Activated CD4-positive, alpha-beta memory T cell treated with anti-CD3 and anti-CD28 coated beads, Interleukin-2, amount 10 ng/mL, durations not matched to agents 7 days and 5 days (primary cell): ENCODE results near the gene DDX39B. TPM values are rescaled to one million over a fixed set of nuclear protein-coding genes. Genes with fewer than 3 reads are reported as not detected.

Experiments used
- CTCF ChIA-PET: fragments of 350-600 bp; sonication (Branson Sonifier 250); formaldehyde crosslinking; loops from one replicate; lab custom pipeline; 2021; ENCODE audit warnings: antibody characterized with exemption, inconsistent platforms; lab: Charles Lee
- POLR2A ChIA-PET: fragments of 350-600 bp; sonication (Branson Sonifier 250); formaldehyde crosslinking; loops from one replicate; lab custom pipeline; 2021; ENCODE audit warnings: antibody characterized with exemption; lab: Charles Lee
- DNase-seq: peaks from one replicate; pipeline ENCODE4 v3.0.0-alpha.2; 2020
- H3K27ac Mint-ChIP-seq: one replicate; pipeline ENCODE4 v1.8.0; 2021; ENCODE audit warnings: mild to moderate bottlenecking, mixed read lengths
- H3K27me3 Mint-ChIP-seq: one replicate; pipeline ENCODE4 v1.8.0; 2021; ENCODE audit warnings: mixed read lengths
- H3K36me3 Mint-ChIP-seq: one replicate; pipeline ENCODE4 v1.8.0; 2021; ENCODE audit warnings: low read depth, mixed read lengths
- H3K4me1 Mint-ChIP-seq: one replicate; pipeline ENCODE4 v1.8.0; 2021; ENCODE audit warnings: mixed read lengths
- H3K4me3 Mint-ChIP-seq: one replicate; pipeline ENCODE4 v1.8.0; 2021; ENCODE audit warnings: mild to moderate bottlenecking, mixed read lengths
- H3K9me3 Mint-ChIP-seq: one replicate; pipeline ENCODE4 v1.8.0; 2021; ENCODE audit warnings: mixed read lengths
- total RNA-seq, 2 experiments: library from RNA; stranded (reverse); gene quantifications; one replicate each; pipeline ENCODE4 v1.2.3, GENCODE V29; 2021

Gene DDX39B
- total RNA-seq, 2 experiments from 2014 or later = 427 to 434 TPM

GRCh38 chr6:31574106-31575061, 32.6 kb upstream of the DDX39B start:
- Mint-ChIP-seq H3K4me1 (peaks cover 80% of the 10 kb centered on the region), H3K4me3 (peak overlapping the region; percentile 94), H3K27me3 (peaks cover 10% of the 10 kb centered on the region), H3K9me3 (no peaks in the 10 kb centered on the region), H3K36me3 (peaks cover 46% of the 10 kb centered on the region), H3K27ac (peak overlapping the region; percentile 96)
- no peak for DNase-seq
- CTCF ChIA-PET = interaction anchor here (0.7 to 18.7 kb wide), 9 partner anchors 10 to 288 kb away, joined by 3 to 640 read pairs (median 7); partner anchors contain the start of genes ATP6V1G2, DDX39B, LST1 and LTB
- POLR2A ChIA-PET = interaction anchor here (0.5 to 36.9 kb wide), 18 partner anchors 2 to 1398 kb away, joined by 3 to 1578 read pairs (median 9); partner anchors contain the start of genes ATP6V1G2, BAG6, CLIC1 and CSNK2B

- no peak for DNase-seq
- Mint-ChIP-seq H3K27me3 (peaks cover 14% of the 10 kb centered on the region), H3K4me3 (peak overlapping the region; percentile 94), H3K9me3 (no peaks in the 10 kb centered on the region), H3K36me3 (peaks cover 37% of the 10 kb centered on the region), H3K27ac (peak overlapping the region; percentile 96), H3K4me1 (peaks cover 80% of the 10 kb centered on the region)
- ChIA-PET POLR2A (interaction anchor here (0.7 to 36.9 kb wide), 11 partner anchors 1 to 1398 kb away, joined by 3 to 1578 read pairs (median 51); partner anchors contain the start of genes ATP6V1G2, CLIC1, DDX39B and LST1), CTCF (interaction anchor here (1.2 to 18.7 kb wide), 6 partner anchors 11 to 289 kb away, joined by 3 to 640 read pairs (median 49); partner anchors contain the start of genes ATP6V1G2, DDX39B, LST1 and LTB)
Observed at GRCh38 chr6:31573239-31574105, 31.7 kb upstream of the DDX39B start.

- H3K4me1 Mint-ChIP-seq = peaks cover 87% of the 10 kb centered on the region
- peak within 1 kb of the TSS; percentile 96 for H3K27ac Mint-ChIP-seq
- no peaks in the 10 kb centered on the region for H3K9me3 Mint-ChIP-seq
- H3K36me3 Mint-ChIP-seq = peaks cover 32% of the 10 kb centered on the region
- POLR2A ChIA-PET = interaction anchor here (1.1 to 36.9 kb wide), 8 partner anchors 0 to 165 kb away, joined by 3 to 1578 read pairs (median 108); partner anchors contain the start of genes ATP6V1G2, CLIC1, DDX39B and LST1
- peak within 1 kb of the TSS; percentile 94 for H3K4me3 Mint-ChIP-seq
- CTCF ChIA-PET = interaction anchor here (5.1 to 18.7 kb wide), 5 partner anchors 10 to 26 kb away, joined by 53 to 640 read pairs (median 70); partner anchors contain the start of genes ATP6V1G2, DDX39B, LST1 and LTB
- DNase-seq = peak; percentile 79
- H3K27me3 Mint-ChIP-seq = peaks cover 22% of the 10 kb centered on the region
Observed at GRCh38 chr6:31572041-31572911, 30.5 kb upstream of the DDX39B start, which contains the start of gene LTA. TSS of gene LTA (plus strand) at chr6:31572289. CDS start at chr6:31572743, 454 bp downstream.

DNA sequence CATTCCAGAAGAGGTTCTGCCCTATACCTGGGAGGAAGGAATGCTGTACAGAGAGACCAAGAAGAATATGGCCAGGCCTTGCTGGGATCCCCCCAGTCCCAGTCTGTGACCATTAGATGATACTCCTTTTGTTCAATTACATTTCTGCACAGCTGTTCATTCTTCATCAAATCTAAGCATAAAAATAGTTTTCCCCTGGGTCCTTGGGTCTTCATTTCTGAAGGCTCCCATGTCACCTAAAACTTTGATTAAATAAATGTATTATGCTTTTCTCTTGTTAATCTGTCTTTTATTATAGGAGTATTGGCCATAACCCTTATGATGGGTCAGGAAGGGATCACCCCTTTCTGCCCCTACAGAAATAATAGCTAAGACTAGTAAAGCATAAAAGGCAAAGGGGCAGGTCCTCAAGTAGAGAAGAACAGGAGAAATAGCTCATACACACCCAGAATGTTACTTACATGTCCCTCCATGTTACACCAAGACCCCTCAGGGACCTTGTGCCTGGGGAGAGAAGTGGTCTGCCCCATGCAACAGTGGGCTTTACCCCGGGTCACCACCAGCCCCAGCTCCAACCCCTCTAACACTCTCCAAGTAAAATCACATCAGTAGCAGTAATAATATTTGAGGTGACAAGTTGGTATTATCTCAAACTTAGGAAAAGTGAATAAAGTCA, 28.2 kb upstream of the DDX39B start:
- no peak overlapping the region for H3K4me3 Mint-ChIP-seq
- H3K36me3 Mint-ChIP-seq = peaks cover 18% of the 10 kb centered on the region
- H3K27ac Mint-ChIP-seq = no peak overlapping the region
- POLR2A ChIA-PET = interaction anchor here (0.9 to 36.9 kb wide), 8 partner anchors 2 to 626 kb away, joined by 3 to 1578 read pairs (median 4); partner anchors contain the start of genes DDX39B, LST1, LTA and LTB
- no peaks in the 10 kb centered on the region for H3K9me3 Mint-ChIP-seq
- CTCF ChIA-PET = interaction anchor here (0.7 to 5.4 kb wide), 7 partner anchors 11 to 28 kb away, joined by 3 to 63 read pairs (median 6); partner anchors contain the start of genes LST1, LTB and NCR3
- H3K4me1 Mint-ChIP-seq = peaks cover 76% of the 10 kb centered on the region
- DNase-seq = no peak
- H3K27me3 Mint-ChIP-seq = peaks cover 33% of the 10 kb centered on the region

GRCh38 chr6:31568537-31568961, 26.7 kb upstream of the DDX39B start:
- CTCF ChIA-PET = interaction anchor here (1.2 to 5.4 kb wide), 7 partner anchors 8 to 29 kb away, joined by 4 to 63 read pairs (median 11); partner anchors contain the start of genes DDX39B, LST1 and LTB
- Mint-ChIP-seq H3K4me1 (peaks cover 69% of the 10 kb centered on the region), H3K27me3 (peaks cover 41% of the 10 kb centered on the region), H3K9me3 (no peaks in the 10 kb centered on the region), H3K4me3 (peak overlapping the region; percentile 23), H3K36me3 (peaks cover 25% of the 10 kb centered on the region), H3K27ac (peak overlapping the region; percentile 66)
- DNase-seq = peak; percentile 79
- POLR2A ChIA-PET = interaction anchor here (0.8 to 36.9 kb wide), 7 partner anchors 4 to 294 kb away, joined by 3 to 1578 read pairs (median 7); partner anchors contain the start of genes ATP6V1G2, DDX39B, LST1 and LTA

- CTCF ChIA-PET = interaction anchor here (0.9 to 5.4 kb wide), 8 partner anchors 9 to 30 kb away, joined by 3 to 63 read pairs (median 8); partner anchors contain the start of genes DDX39B, LST1, LTB and NCR3
- Mint-ChIP-seq H3K4me3 (peak overlapping the region; percentile 4), H3K27me3 (peaks cover 47% of the 10 kb centered on the region), H3K36me3 (peaks cover 28% of the 10 kb centered on the region), H3K9me3 (no peaks in the 10 kb centered on the region), H3K4me1 (peaks cover 64% of the 10 kb centered on the region), H3K27ac (peak overlapping the region; percentile 66)
- DNase-seq = no peak
- POLR2A ChIA-PET = interaction anchor here (0.8 to 36.9 kb wide), 7 partner anchors 5 to 295 kb away, joined by 3 to 1578 read pairs (median 7); partner anchors contain the start of genes ATP6V1G2, DDX39B, LST1 and LTA
Observed at GRCh38 chr6:31567531-31568370, 25.9 kb upstream of the DDX39B start.

GRCh38 chr6:31560697-31561058, 18.9 kb upstream of the DDX39B start:
- peak overlapping the region; percentile 61 for H3K27ac Mint-ChIP-seq

GRCh38 chr6:31559958-31560696, 18.3 kb upstream of the DDX39B start:
- H3K4me1 Mint-ChIP-seq = peaks cover 69% of the 10 kb centered on the region
- H3K27ac Mint-ChIP-seq = peak overlapping the region; percentile 61
- CTCF ChIA-PET = interaction anchor here (0.6 to 24.6 kb wide), 8 partner anchors 9 to 98 kb away, joined by 3 to 751 read pairs (median 4); partner anchors contain the start of genes LTB, NCR3 and TNF
- peaks cover 60% of the 10 kb centered on the region for H3K36me3 Mint-ChIP-seq
- H3K9me3 Mint-ChIP-seq = no peaks in the 10 kb centered on the region
- POLR2A ChIA-PET = interaction anchor here (0.7 to 34.7 kb wide), 10 partner anchors 9 to 178 kb away, joined by 3 to 1578 read pairs (median 5); partner anchors contain the start of genes C6orf47, DDX39B, GPANK1 and LST1
- peak overlapping the region; percentile 66 for H3K4me3 Mint-ChIP-seq
- H3K27me3 Mint-ChIP-seq = peaks cover 30% of the 10 kb centered on the region
- DNase-seq = peak; percentile 67

More at GRCh38 chr6:31560697-31561058, 18.9 kb upstream of the DDX39B start:
- Mint-ChIP-seq H3K9me3 (no peaks in the 10 kb centered on the region), H3K27me3 (peaks cover 35% of the 10 kb centered on the region), H3K4me1 (peaks cover 69% of the 10 kb centered on the region), H3K4me3 (no peak overlapping the region), H3K36me3 (peaks cover 64% of the 10 kb centered on the region)
- ChIA-PET POLR2A (interaction anchor here (1.7 to 34.7 kb wide), 5 partner anchors 18 to 104 kb away, joined by 5 to 1578 read pairs (median 13); partner anchors contain the start of genes C6orf47, DDX39B, GPANK1 and LST1), CTCF (interaction anchor here (2.8 to 24.6 kb wide), 2 partner anchors 15 to 37 kb away, joined by 28 to 751 read pairs; partner anchors contain the start of genes NCR3 and TNF)
- no peak for DNase-seq

GRCh38 chr6:31559606-31559957, 17.8 kb upstream of the DDX39B start:
- H3K4me3 Mint-ChIP-seq = peak overlapping the region; percentile 66
- H3K4me1 Mint-ChIP-seq = peaks cover 68% of the 10 kb centered on the region
- ChIA-PET POLR2A (interaction anchor here (0.7 to 34.7 kb wide), 13 partner anchors 8 to 179 kb away, joined by 3 to 1578 read pairs (median 5); partner anchors contain the start of genes ATP6V1G2, BAG6, C6orf47 and DDX39B), CTCF (interaction anchor here (0.6 to 24.6 kb wide), 10 partner anchors 8 to 97 kb away, joined by 3 to 751 read pairs (median 4); partner anchors contain the start of genes LTB, NCR3 and TNF)
- no peaks in the 10 kb centered on the region for H3K9me3 Mint-ChIP-seq
- H3K36me3 Mint-ChIP-seq = peaks cover 54% of the 10 kb centered on the region
- peak overlapping the region; percentile 61 for H3K27ac Mint-ChIP-seq
- no peak for DNase-seq
- peaks cover 24% of the 10 kb centered on the region for H3K27me3 Mint-ChIP-seq
